HCT116 (cell line): ENCODE results near the gene MERTK. TPM values are rescaled to one million over a fixed set of nuclear protein-coding genes. Genes with fewer than 3 reads are reported as not detected.
"Not testable (repeated sequence)": the region's sequence is repeated elsewhere in the genome, so short reads cannot be mapped to it uniquely, and the experiment has no call there.

Experiments
- ATAC-seq: fragments of 200-7000 bp; cut with Tn5 transposase; 2 replicates; pipeline ENCODE4 v1.9.1; 2020; ENCODE audit warnings: mild to moderate bottlenecking, moderate library complexity
- BruUV-seq: library from RNA; stranded (reverse); fragments of 400-500 nt; replicated peaks from 2 replicates; lab custom pipeline; 2021; lab: Mats Ljungman, UMichigan
- CTCF ChIA-PET: fragments of 300-600 bp; sonication (Branson Sonifier 250); formaldehyde crosslinking; loops from one replicate; lab custom pipeline; 2021; ENCODE audit warnings: antibody characterized with exemption; lab: Charles Lee
- POLR2A ChIA-PET: fragments of 300-600, 350-600 bp; sonication (Branson Sonifier 250); formaldehyde crosslinking; loops from one replicate; lab custom pipeline; 2021; ENCODE audit warnings: antibody characterized with exemption; lab: Charles Lee
- RAD21 ChIA-PET, 2 experiments: fragments of 300-600 bp; sonication (Branson Sonifier 250); formaldehyde crosslinking; loops; one replicate each; lab custom pipeline; 2023; ENCODE audit warnings: low total read pairs in 2 of 2; ENCODE audit not compliant: uncharacterized antibody in 2 of 2, unreplicated experiment in 2 of 2, low non-redundant PET in 1 of 2; lab: Charles Lee
- DNase-seq: peaks from one replicate; pipeline ENCODE4 v3.0.0-alpha.2; 2010; ENCODE audit warnings: low read depth, low spot score
- H2AFZ ChIP-seq: fragments of 200-600 bp; shearing (Covaris generic), sonication (generic); 2 replicates; pipeline ENCODE4 v1.6.1; 2017; ENCODE audit warnings: low read depth, mixed run types, mixed read lengths, antibody characterized with exemption, low read length; ENCODE audit not compliant: poor library complexity, severe bottlenecking
- H3K27ac ChIP-seq: 2 replicates; pipeline ENCODE4 v1.5.1; 2012; ENCODE audit warnings: low read depth, low read length
- H3K27me3 ChIP-seq: fragments of 200-600 bp; sonication (generic); 2 replicates; pipeline ENCODE4 v1.6.1; 2016; ENCODE audit warnings: mixed run types, low read length, mixed read lengths; ENCODE audit not compliant: insufficient read depth
- H3K36me3 ChIP-seq, 2 experiments: fragments of 200-500 bp in 1 of 2; fragments of 200-600 bp in 1 of 2; sonication (Bioruptor generic) in 1 of 2; sonication (generic) in 1 of 2; 2 replicates each; pipeline versions ENCODE4 v1.5.1 to v1.6.1; 2014 to 2016; ENCODE audit warnings: low read length in 2 of 2, inconsistent platforms in 1 of 2, mixed read lengths in 1 of 2, mixed run types in 1 of 2; ENCODE audit not compliant: insufficient read depth in 2 of 2, control insufficient read depth in 1 of 2
- H3K4me1 ChIP-seq, 2 experiments: fragments of 200-600 bp in 1 of 2; sonication (generic) in 1 of 2; 2 replicates each; pipeline versions ENCODE4 v1.5.1 to v1.6.1; 2012 to 2017; ENCODE audit warnings: low read length in 2 of 2, inconsistent platforms in 1 of 2, mild to moderate bottlenecking in 1 of 2, mixed read lengths in 1 of 2, mixed run types in 1 of 2, moderate library complexity in 1 of 2; ENCODE audit not compliant: insufficient read depth in 2 of 2, control insufficient read depth in 1 of 2
- H3K4me2 ChIP-seq: fragments of 200-600 bp; sonication (generic); 2 replicates; pipeline ENCODE4 v1.6.1; 2017; ENCODE audit warnings: mixed run types, low read length, mixed read lengths
- H3K4me3 ChIP-seq, 2 experiments: fragments of 200-600 bp in 1 of 2; sonication (generic) in 1 of 2; replicated peaks in 1 of 2; 2 replicates each; pipeline ENCODE4 v1.5.1; 2011 to 2016; ENCODE audit warnings: low read length in 2 of 2, control low read depth in 1 of 2, low read depth in 1 of 2, mild to moderate bottlenecking in 1 of 2, mixed read lengths in 1 of 2, mixed run types in 1 of 2
- H3K79me2 ChIP-seq: fragments of 200-600 bp; sonication (generic); 2 replicates; pipeline ENCODE4 v1.6.1; 2017; ENCODE audit warnings: mild to moderate bottlenecking, mixed run types, low read length, moderate library complexity, mixed read lengths; ENCODE audit not compliant: insufficient read depth
- H3K9ac ChIP-seq: fragments of 200-600 bp; sonication (generic); 2 replicates; pipeline ENCODE4 v1.6.1; 2016; ENCODE audit warnings: low read length, mixed read lengths
- H3K9me2 ChIP-seq: fragments of 200-600 bp; sonication (generic), shearing (Covaris generic); 2 replicates; pipeline ENCODE4 v1.6.1; 2017; ENCODE audit warnings: mixed run types, mild to moderate bottlenecking, moderate library complexity; ENCODE audit not compliant: insufficient read depth
- H3K9me3 ChIP-seq, 2 experiments: fragments of 200-500 bp in 1 of 2; fragments of 200-600 bp in 1 of 2; sonication (Bioruptor generic) in 1 of 2; sonication (generic) in 1 of 2; 2 replicates each; pipeline ENCODE4 v1.6.1; 2014 to 2017; ENCODE audit warnings: low read length in 2 of 2, mixed read lengths in 2 of 2, inconsistent platforms in 1 of 2, low read depth in 1 of 2, mild to moderate bottlenecking in 1 of 2, mixed run types in 1 of 2, moderate library complexity in 1 of 2; ENCODE audit not compliant: control insufficient read depth in 1 of 2, insufficient read depth in 1 of 2
- H4K20me1 ChIP-seq: fragments of 200-600 bp; sonication (generic), shearing (Covaris generic); 2 replicates; pipeline ENCODE4 v1.6.1; 2017; ENCODE audit warnings: mixed run types, mild to moderate bottlenecking, moderate library complexity; ENCODE audit not compliant: insufficient read depth
- CEBPB ChIP-seq: IDR thresholded peaks from 2 replicates; pipeline ENCODE4 v1.6.1; 2012; ENCODE audit warnings: low read depth
- EZH2phosphoT487 ChIP-seq: fragments of 200-600 bp; IDR thresholded peaks from 2 replicates; pipeline ENCODE4 v1.6.1; 2018; ENCODE audit warnings: antibody characterized with exemption, borderline replicate concordance
- FOSL1 ChIP-seq: IDR thresholded peaks from 2 replicates; pipeline ENCODE4 v1.6.1; 2012; ENCODE audit warnings: low read depth
- JUND ChIP-seq: IDR thresholded peaks from 2 replicates; pipeline ENCODE4 v1.6.1; 2012
- MAX ChIP-seq: IDR thresholded peaks from 2 replicates; pipeline ENCODE4 v1.6.1; 2012
- POLR2AphosphoS5 ChIP-seq: IDR thresholded peaks from 2 replicates; pipeline ENCODE4 v1.6.1; 2011; ENCODE audit warnings: mild to moderate bottlenecking, low read depth, low read length, moderate library complexity
- RAD21 ChIP-seq: IDR thresholded peaks from 2 replicates; pipeline ENCODE4 v1.6.1; 2012; ENCODE audit warnings: low read depth, mild to moderate bottlenecking
- REST ChIP-seq: IDR thresholded peaks from 2 replicates; pipeline ENCODE4 v1.6.1; 2012; ENCODE audit warnings: low read depth
- SRF ChIP-seq: IDR thresholded peaks from 2 replicates; pipeline ENCODE4 v1.6.1; 2012; ENCODE audit warnings: low read depth
- YY1 ChIP-seq: IDR thresholded peaks from 2 replicates; pipeline ENCODE4 v1.6.1; 2011; ENCODE audit warnings: low read length, low read depth, moderate library complexity, mild to moderate bottlenecking; ENCODE audit not compliant: insufficient replicate concordance; ENCODE audit errors: extremely low read depth
- ZBTB33 ChIP-seq: IDR thresholded peaks from 2 replicates; pipeline ENCODE4 v1.6.1; 2011; ENCODE audit warnings: mild to moderate bottlenecking, low read length, moderate library complexity; ENCODE audit not compliant: insufficient replicate concordance; ENCODE audit errors: extremely low read depth
- ZFX ChIP-seq: fragments of 450-650 bp; IDR thresholded peaks from 2 replicates; pipeline ENCODE4 v1.6.1; 2017
- intact Hi-C: fragments of 100-400 bp; cut with micrococcal nuclease; formaldehyde crosslinking; loops from 2 replicates; pipeline ENCODE4 v1.10.0; 2022
- total RNA-seq: library from RNA; stranded (reverse); gene quantifications from one replicate; pipeline ENCODE4 v1.2.1, GENCODE V29; 2021; ENCODE audit not compliant: unreplicated experiment

MERTK gene
- total RNA-seq, 1 experiment from 2014 or later = 5.7 TPM

- H3K9me2 ChIP-seq, BruUV-seq, H3K27ac ChIP-seq, H3K4me2 ChIP-seq, H3K9ac ChIP-seq, RAD21 ChIA-PET, H3K27me3 ChIP-seq, H3K4me1 ChIP-seq, H3K36me3 ChIP-seq, ATAC-seq, H2AFZ ChIP-seq, H3K4me3 ChIP-seq, H4K20me1 ChIP-seq, CTCF ChIA-PET, H3K9me3 ChIP-seq, intact Hi-C loops, DNase-seq, POLR2A ChIA-PET: not testable (repeated sequence)
- H3K79me2 ChIP-seq = peaks cover 11% of the 10 kb centered on the region
Observed at GRCh38 chr2:111872806-111873205, 25.6 kb upstream of the MERTK start.

- Histone ChIP-seq H3K36me3 (peaks cover under 1 to 3% of the 10 kb centered on the region in 2 experiments; a peak in 1 of 4 replicates), H3K9ac (peak within 1 kb of the TSS; percentile 96), H3K9me3 (no peaks in the 10 kb centered on the region), H3K4me2 (peak within 1 kb of the TSS; percentile 88), H2AFZ (peak within 1 kb of the TSS; percentile 55), H3K27ac (peak within 1 kb of the TSS; percentile 97), H3K27me3 (no peaks in the 10 kb centered on the region), H3K9me2 (no peaks in the 10 kb centered on the region), H3K79me2 (peaks cover 36% of the 10 kb centered on the region), H4K20me1 (no peaks in the 10 kb centered on the region), H3K4me3 (peak within 1 kb of the TSS; percentile 96 to 99), H3K4me1 (peaks cover 0 to 5% of the 10 kb centered on the region in 2 experiments; a peak in 1 of 4 replicates)
- BruUV-seq = TSS peak; percentile 94
- ChIA-PET RAD21 (interaction anchor here in 1 of 2 experiments (0.9 kb wide), 1 partner anchor 699 kb away, joined by 3 read pairs; no protein-coding TSS in a partner anchor), POLR2A (interaction anchor here (0.6 to 0.7 kb wide), 2 partner anchors 137 to 168 kb away, joined by 3 read pairs; no protein-coding TSS in a partner anchor), CTCF (no interaction called here)
- intact Hi-C loops = loop anchor here (10.0 kb wide), 1 partner anchor 391 kb away; the partner anchor contains the start of gene ZC3H6
- DNase-seq (peak; percentile 61), ATAC-seq (peak; percentile 92)
- no peak for TF ChIP-seq RAD21
- no peak for TF ChIP-seq SRF
- TF ChIP-seq REST = no peak
- TF ChIP-seq FOSL1 = no peak
- peak; percentile 97 for TF ChIP-seq POLR2AphosphoS5
- TF ChIP-seq YY1 = peak; percentile 95
- peak; percentile 94 for TF ChIP-seq MAX
- TF ChIP-seq EZH2phosphoT487 = no peak
- TF ChIP-seq CEBPB = no peak
- TF ChIP-seq JUND = no peak
- peak; percentile 92 for TF ChIP-seq ZFX
- peak; percentile 24 for TF ChIP-seq ZBTB33
Observed at GRCh38 chr2:111883661-111884591, 14.5 kb upstream of the MERTK start, which contains the start of gene ANAPC1. Gene ANAPC1 (minus strand): TSS chr2:111884193. CDS start chr2:111880825, 3,368 bp downstream.
